ENCODE measurements around the gene ITGB4.
"Not testable (repeated sequence)": the region's sequence is repeated elsewhere in the genome, so short reads cannot be mapped to it uniquely, and the experiment has no call there.

ITGB4 gene

DNA sequence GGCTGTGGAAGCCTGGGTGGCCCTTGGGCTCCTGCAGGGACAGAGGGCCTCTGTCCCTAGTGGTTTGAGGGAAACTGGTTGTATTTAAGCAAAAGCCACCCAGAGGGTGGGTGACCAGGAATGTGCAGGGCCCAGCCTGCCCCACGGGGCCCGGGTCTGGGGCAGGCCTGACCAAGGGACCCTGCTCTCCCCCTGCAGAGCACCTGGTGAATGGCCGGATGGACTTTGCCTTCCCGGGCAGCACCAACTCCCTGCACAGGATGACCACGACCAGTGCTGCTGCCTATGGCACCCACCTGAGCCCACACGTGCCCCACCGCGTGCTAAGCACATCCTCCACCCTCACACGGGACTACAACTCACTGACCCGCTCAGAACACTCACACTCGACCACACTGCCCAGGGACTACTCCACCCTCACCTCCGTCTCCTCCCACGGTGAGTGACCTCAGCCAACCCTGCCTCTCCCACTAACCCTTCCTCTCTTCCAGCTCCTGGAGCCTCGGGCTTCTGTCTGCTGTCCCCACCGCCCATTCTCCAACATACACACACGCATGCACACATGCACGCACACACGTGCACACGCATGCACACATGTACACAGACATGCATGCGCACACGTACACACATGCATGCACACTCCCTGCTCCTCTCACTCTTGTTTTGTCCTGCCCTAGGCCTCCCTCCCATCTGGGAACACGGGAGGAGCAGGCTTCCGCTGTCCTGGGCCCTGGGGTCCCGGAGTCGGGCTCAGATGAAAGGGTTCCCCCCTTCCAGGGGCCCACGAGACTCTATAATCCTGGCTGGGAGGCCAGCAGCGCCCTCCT lies 33.3 kb downstream of the ITGB4 start:
- FAIRE-seq = no peak

DNA sequence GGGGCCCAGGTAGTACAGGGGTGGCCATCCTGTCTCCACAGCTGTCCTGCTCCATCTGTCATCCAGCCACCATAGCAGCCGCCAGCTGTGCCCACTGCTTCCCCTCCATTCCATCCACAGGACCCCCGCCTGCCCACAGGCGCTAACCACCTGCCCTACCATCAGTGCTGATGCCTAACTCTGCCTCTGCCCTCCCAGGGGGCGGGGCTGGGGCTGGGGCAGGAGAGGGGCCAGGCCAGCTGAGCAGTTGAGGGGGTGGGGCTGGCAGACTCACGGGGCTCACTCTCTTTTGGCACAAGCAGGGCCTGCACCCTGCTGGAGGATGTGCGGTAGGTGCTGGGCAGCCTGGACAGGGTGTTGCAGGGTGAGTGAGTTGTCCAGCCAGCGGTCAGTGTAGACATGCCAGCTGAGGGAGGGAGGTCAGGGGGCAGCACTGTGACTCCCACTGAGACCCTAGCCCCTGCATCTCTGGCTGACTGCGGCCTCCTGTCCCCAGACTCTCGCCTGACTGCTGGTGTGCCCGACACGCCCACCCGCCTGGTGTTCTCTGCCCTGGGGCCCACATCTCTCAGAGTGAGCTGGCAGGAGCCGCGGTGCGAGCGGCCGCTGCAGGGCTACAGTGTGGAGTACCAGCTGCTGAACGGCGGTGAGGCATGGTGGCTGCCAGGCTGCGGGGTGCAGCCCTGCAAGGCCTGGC lies 34.1 kb downstream of the ITGB4 start:
- FAIRE-seq = no peak

DNA sequence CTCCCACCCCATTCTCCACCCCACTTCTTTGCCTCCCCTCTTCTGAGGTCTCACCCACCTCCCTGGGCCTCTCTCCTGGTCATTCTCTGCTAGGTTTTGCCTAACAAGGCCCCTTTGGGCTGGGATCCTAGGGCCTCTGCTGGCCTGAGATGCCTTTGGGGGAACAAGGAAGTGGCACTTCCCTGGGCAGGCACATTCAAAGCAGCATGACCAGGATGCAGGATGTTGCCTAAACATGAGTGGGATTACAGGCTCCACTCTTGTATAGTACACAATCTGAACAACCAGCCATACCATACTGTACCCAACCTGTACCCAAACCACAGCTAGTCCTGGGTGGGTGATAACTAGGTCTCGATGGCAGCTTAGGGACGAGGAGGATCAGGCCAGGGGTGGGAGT lies 34.7 kb downstream of the ITGB4 start:
- FAIRE-seq = no peak

DNA sequence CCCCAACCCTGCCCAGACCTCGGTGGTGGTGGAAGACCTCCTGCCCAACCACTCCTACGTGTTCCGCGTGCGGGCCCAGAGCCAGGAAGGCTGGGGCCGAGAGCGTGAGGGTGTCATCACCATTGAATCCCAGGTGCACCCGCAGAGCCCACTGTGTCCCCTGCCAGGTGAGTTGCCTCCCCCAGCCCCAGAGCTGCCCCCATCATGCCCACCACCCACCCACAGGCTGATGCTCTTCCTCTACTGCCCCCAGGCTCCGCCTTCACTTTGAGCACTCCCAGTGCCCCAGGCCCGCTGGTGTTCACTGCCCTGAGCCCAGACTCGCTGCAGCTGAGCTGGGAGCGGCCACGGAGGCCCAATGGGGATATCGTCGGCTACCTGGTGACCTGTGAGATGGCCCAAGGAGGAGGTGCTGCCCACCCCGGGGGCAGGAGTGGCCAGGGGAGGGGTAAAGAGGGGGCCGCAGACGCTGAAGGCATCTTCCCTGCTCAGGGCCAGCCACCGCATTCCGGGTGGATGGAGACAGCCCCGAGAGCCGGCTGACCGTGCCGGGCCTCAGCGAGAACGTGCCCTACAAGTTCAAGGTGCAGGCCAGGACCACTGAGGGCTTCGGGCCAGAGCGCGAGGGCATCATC lies 35.3 kb downstream of the ITGB4 start:
- FAIRE-seq = no peak

DNA sequence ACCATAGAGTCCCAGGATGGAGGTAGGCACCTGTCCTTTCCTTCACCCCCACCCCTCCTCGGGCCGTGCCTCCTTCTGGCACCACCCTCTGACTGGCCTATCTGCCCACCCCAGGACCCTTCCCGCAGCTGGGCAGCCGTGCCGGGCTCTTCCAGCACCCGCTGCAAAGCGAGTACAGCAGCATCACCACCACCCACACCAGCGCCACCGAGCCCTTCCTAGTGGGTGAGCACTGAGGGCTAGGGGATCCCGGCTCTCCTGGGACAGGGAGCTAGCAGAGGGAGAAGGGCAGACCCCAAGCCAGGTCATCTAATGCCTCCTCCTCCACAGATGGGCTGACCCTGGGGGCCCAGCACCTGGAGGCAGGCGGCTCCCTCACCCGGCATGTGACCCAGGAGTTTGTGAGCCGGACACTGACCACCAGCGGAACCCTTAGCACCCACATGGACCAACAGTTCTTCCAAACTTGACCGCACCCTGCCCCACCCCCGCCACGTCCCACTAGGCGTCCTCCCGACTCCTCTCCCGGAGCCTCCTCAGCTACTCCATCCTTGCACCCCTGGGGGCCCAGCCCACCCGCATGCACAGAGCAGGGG lies 35.9 kb downstream of the ITGB4 start:
- FAIRE-seq = no peak

DNA sequence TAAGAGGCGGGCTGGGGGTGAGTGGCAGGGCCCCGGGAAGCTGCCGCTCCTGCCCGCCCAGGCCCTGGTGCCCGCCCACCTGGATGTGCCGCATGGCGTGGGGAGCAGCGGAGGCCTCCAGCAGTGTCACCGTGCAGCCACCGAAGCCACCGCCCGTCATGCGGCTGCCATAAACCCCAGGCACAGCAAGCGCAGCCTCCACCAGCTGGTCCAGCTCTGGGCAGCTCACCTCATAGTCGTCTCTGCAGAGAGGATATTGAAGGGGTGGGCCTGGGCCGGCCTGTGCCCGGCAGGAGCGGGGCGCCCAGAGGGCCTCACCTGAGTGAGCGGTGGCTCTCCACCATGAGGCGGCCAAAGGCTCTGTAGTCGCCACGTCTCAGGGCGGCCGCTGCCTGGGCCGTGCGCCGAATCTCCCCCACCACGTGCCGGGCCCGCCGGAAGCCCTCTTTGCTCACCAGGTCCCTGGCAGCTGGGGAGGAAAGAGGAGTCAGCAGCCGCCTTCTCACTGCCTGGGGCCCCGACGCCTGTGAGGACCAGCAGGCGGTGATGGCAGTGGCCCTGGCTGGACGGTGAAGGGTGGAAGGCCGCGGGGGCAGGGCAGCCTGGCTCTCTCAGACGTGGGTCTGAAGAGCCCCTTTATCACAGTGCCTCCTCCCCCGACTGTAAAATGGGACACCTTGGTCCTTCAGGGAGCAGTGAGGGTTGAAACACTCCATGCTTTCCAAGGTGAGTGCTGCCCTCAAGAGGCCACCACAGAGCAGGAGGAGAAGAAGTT lies 37.1 kb downstream of the ITGB4 start:
- no peak for FAIRE-seq

DNA sequence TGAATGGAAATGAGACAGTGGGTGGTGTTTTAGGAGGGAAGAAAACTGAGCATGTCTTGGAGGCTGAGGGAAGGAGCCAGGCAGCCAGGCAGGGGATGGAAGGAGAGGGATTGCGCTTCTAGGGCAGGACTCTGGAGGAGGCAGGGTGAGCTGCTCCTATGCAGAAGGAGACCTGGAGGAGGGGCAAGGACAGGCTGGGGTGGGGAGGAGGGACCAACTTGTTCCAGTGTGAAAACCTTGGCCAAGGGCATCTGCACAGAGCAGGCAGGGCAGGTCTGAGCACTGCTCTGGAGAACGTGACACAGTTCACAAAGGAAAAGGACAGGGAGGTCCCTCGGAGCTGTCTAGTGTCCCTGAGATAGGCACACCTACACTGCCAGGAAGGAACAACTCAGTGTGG lies 38.2 kb downstream of the ITGB4 start:
- no peak for FAIRE-seq

DNA sequence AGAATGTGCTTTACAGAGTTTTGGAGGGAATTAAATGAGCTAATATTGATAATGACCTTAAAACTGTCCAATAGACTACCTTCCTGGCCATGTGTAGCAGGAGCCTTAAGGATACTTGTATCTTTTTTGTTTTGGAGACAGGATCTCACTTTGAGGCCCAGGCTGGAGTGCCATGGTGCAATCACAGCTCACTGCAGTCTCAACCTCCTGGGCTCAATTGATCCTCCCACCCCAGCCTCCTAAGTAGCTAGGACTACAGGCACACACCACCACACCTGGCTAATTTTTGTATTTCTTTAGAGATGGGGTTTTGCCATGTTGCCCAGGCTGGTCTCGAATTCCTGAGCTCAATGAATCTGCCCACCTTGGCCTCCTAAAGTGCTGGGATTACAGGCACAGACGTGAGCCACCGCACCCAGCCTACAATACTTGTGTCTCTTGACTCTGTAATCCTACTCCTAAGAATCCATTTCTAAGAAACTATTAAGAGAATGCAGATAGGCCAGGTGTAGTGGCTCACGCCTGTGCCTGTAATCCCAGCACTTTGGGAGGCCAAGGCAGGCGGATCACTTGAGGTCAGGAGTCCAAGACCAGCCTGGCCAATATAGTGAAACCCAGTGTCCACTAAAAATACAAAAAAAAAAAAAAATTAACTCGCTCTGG lies 38.9 kb downstream of the ITGB4 start:
- FAIRE-seq = not testable (repeated sequence)

DNA sequence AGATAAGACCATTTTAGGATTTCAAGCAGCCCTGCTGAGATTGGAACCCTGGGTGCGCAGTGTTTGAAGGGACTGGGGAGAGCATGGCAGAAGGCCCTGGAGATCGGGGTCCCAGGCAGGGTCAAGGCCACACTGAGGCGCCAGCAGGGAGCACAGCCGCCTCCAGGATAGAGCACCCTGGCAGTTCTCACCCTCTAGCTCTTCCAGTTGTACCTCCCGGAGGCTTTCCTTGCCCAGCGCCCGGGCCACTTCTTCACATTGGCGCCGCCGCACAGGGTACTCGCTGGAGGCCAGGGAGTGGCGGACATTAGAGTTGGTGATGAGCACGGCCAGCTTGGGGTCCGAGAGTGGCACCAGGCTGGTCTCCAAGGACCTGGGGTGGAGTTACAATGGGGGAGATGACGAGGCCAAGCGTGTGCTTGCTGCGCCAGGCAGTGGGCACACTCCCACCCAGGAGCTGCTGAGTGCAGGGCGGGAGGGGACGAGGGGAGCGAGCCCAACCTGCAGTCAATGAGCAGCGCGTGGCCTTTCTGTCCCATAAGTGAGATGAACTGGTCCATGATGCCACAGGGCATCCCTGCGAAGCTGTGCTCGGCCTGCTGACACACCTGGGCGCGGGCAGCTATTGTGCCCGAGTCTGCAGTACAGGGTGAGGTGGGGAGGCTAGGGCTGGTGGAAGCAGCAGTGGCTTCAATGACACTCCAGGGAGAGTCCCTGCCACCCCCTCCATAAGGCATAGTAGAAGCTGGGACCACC lies 41.4 kb downstream of the ITGB4 start:
- FAIRE-seq = no peak

DNA sequence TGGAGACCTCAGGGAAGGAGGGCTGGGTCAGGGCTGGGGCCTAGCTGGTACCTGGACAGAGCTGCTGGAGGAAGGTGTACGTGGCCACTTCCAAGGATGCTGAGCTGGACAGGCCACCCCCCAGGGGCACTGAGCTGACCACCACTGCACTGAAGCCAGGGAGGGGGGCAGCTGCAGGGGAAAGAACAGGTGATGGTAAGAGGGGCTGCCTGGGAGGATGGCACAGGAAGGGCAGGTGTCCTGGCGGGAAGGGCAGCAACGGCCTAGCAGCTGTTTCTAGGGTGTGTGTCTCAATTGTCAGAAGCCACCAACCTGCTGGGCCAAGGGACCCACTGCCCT lies 42.0 kb downstream of the ITGB4 start:
- no peak for FAIRE-seq

DNA sequence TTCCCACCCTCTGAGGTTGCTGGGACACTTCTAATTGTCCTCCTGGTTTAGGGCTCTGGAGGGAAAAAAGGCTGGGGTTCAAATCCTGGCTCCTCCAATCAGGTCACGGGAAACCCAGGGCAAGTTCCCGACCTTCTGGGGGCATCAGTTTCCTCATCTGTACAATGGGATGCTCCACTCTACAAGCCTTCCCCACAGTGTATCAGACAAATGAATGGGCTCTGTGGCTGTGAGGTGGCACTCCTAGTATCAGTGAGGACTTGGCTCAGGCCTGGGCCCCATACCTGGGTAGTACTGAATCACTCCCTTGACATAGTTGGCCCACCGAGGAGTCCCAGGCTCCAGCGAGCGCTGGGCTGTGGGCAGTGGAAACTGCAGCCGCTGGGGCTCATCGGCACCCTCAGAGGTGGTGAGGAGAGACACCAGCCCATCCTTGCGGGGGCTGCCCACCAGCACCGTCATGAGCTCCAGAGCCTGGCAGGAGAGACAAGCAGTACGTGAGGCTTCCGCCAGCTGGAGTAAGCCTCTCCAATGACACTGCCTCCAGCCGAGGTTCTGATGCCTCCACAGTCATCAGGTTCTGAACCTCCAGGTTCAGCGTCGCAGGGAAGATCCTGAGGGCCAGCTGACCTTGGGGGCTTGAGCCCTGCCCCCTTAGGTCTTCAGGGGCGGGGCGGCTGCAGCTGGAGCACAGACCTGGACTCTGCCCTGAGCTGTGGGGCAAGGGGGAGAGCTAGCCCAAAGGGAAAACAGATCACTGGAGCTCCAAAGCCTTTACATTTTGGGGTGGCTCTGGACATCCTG lies 42.6 kb downstream of the ITGB4 start:
- no peak for FAIRE-seq

DNA sequence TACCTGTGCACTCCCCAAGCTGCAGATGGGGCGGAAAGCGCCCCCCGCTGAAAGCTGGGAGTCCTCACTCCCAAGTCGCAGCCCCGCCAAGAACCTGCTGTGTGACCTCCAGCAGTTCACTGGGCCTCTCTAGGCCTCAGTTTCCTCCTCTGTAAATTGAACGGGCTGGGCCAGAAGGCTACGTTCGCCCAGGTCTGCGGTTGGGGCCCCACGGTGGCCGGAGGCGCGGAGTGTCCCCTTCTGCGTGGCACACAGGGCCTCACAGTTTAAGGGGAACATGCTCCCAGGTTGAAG lies 43.1 kb downstream of the ITGB4 start:
- no peak for FAIRE-seq

DNA sequence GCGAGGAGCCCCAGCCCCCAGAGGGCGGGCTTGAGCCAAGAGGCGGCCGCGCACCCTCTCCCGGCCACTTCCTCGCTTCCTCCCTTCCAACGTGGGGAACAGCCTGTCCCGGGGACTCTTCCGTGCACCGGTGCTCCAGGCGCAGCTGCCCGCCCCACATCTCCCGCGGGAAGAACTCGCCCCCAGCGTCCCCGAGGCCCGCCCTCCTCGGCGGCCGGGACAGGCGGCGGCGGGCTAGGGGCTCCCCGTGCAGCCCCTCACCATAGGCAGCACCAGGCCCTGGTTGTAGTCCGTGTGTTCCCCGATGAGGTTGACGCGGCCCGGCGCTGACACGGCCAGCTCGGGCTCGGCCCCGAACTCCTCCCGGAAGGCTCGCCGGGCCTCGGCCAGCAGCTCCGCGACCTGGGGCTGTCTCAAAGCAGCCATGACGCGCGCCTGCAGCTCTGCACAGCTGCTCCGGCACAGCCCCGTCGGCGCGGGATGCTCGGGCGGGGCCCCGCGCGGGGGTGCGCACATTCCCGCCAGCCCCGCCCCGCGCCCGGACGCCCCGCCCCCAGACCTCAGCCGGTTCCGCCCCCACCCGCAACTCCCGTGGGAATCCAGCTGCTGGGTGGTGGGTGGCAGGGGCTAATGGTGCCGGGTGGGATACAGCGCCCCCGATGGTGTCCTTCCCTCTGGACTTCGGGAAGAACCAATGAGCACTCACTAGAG lies 43.6 kb downstream of the ITGB4 start, which contains the start of gene GALK1:
Gene GALK1 (minus strand): TSS at position 482 of the 711 bp plus-strand sequence. CDS start 56 bp downstream, at position 426.
- FAIRE-seq = no peak

DNA sequence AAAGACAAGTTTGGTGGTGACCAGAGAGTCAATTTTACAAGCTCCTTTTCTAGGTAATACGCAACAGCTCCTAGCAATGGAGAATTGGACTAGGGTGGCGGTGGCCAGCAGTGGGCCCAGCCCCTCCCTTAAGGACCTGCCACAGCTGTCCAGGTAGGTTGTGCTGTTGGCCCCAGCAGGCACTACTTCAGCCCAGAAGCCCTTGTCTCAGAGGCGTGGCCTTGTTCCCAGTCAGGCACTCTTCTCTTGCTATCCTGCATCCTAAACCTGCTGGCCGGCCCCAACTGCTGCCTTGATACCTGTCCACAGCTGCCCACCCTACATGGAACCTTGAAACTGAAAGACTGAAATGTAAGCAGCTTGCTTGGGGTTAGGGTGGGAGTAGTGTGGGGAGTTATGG lies 44.7 kb downstream of the ITGB4 start:
- no peak for FAIRE-seq

DNA sequence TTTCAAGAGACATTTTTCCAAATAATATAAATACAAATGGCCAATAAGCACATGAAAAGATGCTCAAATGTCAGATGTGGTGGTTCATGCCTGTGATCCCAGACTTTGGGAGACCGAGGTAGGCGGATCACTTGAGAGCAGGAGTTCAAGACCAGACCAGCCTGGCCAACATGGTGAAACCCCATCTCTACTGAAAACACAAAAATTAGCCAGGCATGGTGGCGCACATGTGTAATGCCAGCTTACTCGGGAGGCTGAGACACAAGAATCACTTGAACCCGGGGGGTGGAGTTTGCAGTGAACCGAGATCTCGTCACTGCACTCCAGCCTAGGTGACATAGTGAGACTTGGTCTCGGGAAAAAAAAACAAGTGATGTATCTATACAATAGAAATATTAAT lies 46.6 kb downstream of the ITGB4 start:
- FAIRE-seq = no peak

DNA sequence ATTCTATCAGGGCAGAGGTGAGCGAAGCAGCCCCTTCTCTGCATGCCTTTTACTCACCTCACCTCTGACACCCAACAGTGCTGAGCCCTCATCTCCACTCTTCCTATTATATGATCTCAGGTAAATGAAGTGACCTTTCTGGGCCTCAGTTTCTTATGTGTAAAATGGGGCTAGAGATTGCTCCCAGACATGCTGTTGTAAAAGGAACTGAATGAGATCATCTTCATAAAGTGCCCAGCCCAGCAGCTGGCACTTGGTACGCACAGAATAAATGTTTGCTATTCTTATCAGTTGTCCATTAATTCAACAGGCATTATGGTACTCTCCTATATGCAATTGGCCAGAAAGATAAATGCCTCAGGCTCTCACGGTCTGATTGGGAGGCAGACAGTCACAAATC lies 48.3 kb downstream of the ITGB4 start:
- no peak for FAIRE-seq

DNA sequence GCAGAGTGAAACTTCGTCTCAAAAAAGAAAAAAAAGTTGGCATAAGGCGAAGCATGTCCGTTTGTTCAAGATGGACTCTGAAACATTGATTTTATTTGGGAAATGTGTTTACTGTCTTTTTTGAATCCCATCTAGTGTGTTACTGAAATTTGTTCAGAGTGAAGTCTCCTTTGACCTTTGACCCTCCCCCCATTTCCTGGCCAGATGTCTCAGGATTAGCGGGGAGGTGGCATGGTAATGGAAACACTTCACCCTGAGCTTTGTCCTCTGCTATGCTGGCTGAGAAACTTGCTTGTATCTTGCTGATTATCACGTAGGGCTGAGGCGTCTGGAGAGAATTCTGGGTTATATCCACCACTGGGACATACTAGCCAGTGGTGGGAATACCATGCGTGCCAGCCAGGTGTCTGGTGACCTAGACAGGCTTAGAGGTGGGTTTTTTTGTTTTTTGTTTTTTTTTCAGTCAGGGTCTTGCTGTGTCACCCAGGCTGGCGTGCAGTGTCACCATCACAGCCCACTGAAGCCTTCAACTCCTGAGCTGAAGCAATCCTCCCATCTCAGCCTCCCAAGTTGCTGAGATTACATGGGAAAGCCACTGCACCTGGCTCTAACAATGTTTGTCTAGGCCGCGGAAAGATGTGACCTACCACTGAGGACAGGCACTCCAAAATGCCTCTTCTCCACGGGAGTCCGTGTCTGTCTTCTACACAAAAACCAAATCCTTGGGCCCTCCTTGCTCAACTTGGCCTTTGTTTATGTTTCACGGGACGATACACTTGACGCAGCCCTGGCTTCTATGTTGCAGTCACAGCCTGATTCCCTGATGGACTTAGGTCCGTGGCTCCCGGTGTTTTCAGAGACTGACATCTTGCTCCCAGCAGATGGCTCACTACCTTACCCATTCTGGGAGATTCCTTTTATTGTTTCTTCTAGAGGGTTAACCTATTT lies 50.3 kb downstream of the ITGB4 start:
- no peak for FAIRE-seq

DNA sequence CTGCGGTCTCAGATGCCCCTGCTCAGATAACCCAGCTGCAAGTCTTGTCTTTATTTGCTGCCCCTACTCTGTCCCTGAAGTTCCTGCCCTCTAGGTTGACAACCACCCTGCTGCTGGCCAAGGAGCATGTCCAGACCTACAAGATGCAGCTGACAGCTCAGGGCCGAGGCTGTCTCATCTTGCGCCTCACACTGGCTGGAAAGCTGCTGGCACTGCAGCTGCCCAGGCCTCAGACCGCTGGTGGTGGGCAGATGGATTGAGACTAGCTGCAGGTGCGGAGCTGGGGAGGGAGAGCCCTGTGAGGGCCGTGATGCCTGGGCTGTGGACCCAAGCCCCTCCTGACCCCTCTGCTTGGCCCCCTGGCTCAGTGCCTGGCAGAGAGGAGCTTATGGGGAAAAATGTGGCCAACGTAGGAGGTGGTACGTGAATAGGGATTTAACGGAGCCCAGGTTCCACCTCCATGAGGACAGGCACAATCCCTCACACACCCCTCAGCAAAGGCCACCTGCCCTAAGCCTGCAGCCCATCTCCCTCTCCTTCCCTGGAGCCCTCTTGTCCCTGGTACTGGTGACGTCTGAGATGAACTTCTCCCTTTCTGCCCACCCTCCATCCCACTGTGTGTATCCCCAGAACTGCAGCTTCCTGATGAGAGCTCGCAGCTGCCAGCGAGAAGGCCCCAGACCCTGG lies 52.0 kb downstream of the ITGB4 start:
- no peak for FAIRE-seq

All from TTC549 (cell line).